ENCODE measurements around the gene BABAM2.
"Not testable (repeated sequence)": the region's sequence is repeated elsewhere in the genome, so short reads cannot be mapped to it uniquely, and the experiment has no call there.

Gene BABAM2

DNA sequence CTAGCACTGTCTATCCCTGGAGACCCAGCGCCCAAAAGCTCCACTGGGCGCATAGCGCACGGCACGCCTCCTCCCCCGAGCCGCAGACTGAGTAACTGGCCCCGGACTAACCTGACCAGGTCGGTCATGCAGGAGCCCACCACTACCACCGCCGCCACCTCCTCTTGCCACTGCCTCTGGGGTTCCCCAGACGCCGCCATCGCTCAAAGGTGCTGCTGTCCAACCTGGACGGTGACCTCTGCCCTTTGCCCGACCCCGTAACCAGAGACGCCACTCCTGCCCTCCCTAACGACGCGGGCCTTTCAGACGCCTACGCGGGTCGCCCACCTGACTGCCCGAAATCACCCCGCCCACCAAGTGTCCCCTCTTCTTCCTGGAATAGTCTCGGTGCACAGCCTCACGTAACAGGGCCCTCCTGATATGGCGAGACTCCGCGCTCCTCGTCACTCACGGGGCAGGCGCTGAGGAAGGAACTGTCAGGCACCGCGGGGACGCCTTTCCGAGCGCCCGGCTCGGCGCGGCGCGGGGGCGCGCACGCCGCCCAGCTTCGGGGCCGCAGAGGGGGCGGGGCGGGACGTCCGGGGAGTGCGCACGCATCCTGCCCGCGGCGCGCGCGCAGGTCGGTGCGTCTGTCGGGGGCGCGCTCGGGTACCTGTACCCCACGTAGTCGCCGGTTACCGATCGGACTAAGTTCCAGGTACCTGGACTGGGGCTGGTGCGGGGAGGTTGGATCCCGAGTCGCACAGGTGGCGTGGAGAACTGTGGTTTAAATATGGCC, at the start of gene BABAM2, which contains the start of gene RBKS:
Gene BABAM2, plus strand, starts transcription at position 584 of the 778 bp plus-strand sequence. CDS start 3,828 bp downstream, outside the sequence.
Gene RBKS, minus strand, starts transcription at position 242 of the 778 bp plus-strand sequence. Its CDS starts 42 bp downstream, at position 200.
- peak; percentile 88 for DNase-seq (ENCODE audit: low spot score)

DNA sequence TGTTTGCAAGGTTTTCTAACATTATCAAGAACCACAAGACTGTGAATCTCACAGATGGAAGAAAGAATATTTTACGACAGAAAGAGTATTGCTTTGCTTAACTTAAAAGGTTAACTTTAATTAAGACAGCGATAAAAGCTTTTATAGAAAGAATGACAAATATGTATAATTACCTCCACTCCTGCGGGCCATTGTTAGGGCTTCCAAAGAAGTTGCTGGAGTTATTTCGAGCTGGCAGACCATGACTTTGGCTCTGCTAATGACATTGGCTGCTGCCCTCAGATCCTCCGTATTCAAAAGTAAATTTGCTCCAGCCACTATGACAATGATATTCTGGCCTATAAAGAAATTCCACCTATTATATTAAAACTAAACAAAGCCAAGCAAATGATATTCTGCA, 47.6 kb upstream of the BABAM2 start:
- no peak for DNase-seq (ENCODE audit: low spot score)

DNA sequence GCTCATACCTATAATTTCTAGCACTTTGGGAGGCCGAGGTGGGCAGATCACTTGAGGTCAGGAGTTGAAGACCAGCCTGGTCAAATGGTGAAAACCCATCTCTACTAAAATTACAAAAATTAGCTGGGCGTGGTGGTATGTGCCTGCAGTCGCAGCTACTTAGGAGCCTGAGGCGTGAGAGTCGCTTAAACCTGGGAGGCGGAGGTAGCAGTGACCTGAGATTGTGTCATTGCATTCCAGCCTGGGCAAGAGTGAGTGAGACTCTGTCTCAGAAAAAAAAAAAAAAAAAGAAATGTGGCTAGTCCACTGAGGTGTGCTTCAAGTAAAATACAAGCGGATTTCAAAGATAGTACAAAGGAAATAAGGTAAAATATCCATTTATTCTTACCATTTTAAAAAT, 46.5 kb upstream of the BABAM2 start:
- no peak for DNase-seq (ENCODE audit: low spot score)

DNA sequence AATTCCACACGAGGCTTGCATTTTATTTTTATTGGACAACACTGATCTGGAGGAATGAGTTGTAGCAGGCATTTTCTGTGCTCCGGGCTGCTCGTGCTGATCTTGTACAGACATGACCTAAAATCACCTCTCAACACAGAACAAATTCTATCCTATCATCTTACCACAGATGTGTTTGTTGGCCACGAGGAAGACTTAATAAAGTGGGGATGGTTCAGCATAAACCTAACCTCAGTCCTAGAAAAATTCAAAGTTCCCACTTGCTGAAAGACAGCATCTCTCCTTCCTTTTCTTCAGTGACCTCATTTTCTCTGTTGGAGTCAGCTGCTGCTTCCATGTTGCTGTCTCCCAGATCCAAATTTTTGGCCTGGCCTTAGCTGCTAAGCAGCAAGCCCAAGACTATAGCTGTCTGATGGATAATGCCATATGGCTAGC, 45.7 kb upstream of the BABAM2 start:
- DNase-seq (ENCODE audit: low spot score) = no peak

DNA sequence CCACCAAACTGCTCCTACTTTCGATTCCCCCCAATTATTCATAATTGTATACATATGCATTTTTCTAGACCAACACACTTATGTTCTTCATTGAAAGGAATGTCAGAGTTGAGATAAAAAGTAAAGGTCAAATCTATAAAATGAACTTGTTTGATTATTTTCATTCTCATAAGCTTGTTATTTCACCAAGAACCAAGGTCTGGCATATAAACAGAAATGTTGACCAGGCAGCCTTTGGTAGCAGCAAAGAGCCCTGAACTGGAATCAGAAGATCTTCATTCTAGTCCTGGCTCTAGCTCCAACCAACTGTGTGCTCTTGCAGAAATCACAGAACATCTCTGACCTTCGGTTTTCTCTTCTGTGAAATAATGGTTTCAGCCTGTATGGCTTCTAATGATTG, 43.2 kb upstream of the BABAM2 start:
- no peak for DNase-seq (ENCODE audit: low spot score)

DNA sequence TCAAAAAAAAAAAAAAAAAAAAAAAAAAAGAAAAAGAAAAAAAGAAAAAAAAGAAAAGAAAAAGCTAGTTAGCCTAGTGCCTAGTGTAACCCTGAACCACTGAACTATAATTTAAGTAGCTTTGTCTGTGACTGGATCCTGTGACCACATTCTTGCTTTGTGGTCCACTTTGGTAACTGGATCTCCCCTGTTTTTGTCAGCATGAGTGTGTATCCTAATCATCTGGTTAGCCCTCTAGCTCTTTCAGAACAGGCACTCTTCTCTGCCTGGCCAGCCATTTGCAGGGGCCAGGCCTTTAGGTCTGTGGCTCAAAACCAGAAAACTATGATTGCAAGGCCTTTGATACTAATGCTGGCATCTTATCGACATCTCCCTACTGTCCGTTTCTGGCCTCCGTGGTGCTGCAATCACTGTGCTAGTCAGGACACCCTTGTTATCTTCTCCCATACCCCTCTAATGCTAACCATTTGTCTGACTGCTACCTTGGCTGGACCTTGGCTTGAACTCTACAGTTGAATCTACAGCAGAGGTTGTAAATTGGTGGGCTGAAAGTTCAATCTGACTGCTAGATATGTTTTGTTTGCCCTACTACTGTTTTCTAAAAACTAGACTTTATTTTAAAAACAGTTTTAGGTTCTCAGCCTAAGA, 40.8 kb upstream of the BABAM2 start:
- no peak for DNase-seq (ENCODE audit: low spot score)

DNA sequence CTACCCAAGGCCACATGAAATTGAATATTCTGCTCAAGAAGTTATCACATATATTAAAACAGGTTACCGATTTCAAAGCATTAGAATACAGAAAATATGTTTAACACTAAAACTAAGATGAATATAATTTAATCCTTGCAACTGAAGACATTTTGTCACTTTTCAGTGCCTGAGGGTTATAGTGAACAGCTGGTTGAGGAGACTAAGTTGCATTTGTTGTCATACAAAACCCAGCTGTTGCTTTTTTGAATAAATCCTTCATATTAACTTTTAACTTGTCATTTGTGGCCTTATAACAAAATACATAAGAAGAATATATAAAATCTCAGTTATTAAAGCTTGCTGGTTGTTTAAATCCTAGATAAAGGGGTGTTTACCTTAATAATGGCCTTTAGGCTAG, 37.8 kb upstream of the BABAM2 start:
- no peak for DNase-seq (ENCODE audit: low spot score)

DNA sequence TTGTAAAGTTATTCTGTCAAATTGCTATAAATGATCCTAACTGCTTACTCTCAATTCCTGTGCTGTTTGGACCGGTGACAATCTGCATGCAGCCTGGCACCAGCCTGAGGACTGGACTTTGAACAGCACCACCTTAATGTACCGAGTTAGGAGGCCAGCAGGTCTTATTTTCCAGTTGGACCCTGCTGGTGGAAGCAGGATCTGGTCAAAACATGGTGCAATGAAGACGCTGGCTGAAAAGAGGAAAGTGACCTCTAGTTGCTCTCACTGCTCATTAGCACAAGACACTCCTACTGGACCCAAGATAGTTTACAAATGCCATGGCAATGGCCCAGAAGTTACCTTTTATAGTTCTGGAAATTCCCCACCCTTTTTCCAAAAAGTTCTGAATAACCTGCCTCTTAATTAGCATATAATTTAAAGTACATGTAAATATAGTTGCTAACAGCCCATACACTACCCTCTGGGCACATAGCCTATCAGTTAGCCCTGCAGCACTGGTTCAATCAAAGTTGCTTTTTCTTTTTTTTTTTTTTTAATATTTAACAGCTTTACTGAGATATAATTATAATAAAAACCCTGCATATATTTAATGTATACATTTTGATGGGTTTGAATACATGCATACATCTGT, 36.2 kb upstream of the BABAM2 start:
- DNase-seq (ENCODE audit: low spot score) = no peak

DNA sequence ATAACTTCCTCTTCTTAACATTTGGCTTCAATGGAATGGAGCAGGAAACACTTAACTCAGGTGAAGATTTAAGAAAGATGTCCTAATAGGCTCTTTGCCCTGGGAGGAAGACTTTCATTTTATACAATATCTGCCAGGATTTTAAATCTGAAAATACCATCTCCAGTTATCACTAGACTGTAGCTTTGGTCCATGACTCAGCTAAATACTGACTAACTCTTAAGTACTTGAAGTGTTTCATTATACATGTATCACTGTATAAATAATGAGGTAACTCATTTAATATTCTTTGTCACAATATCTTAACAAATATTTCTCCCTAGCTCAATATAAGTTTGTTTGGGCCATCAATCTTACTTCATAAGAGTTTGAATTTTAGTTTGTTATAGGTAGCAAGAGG, 35.1 kb upstream of the BABAM2 start:
- no peak for DNase-seq (ENCODE audit: low spot score)

DNA sequence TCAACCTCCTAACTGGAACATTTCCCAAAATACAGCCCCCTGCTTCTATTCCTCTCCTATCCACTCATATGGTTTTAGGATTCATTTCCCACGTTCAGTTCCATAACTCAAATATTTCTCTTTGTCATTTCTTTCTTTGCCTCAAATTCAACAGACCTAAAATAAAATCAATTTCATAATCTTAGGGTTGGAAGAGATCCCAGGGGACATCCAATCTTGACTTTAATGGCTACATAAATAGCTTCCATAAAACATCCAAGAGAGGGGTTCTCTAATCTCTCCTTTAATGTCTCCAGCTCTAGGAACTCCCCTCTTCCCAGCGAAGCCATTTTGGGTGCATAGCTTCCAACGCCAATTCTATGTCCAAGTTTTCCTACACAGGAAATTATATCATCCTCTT, 34.1 kb upstream of the BABAM2 start:
- DNase-seq (ENCODE audit: low spot score) = no peak

DNA sequence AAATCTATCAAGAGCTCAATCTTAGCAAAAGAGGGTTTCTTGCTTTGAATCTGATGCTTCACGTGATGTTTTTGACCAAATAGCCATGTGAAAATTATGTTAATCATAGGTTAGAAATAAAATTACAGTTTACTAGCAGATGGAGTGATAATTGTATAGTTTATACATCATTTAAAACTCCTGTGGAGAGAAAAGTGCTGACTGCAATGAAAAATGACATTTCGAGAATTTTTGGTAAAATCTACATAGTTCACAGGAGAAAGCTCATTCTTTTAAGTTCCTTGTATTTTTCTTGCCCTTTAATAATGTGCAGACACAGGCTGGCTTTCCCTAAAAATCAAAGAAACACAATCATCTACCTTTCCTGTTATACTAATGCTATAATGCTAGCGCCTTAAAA, 33.6 kb upstream of the BABAM2 start:
- DNase-seq (ENCODE audit: low spot score) = no peak

DNA sequence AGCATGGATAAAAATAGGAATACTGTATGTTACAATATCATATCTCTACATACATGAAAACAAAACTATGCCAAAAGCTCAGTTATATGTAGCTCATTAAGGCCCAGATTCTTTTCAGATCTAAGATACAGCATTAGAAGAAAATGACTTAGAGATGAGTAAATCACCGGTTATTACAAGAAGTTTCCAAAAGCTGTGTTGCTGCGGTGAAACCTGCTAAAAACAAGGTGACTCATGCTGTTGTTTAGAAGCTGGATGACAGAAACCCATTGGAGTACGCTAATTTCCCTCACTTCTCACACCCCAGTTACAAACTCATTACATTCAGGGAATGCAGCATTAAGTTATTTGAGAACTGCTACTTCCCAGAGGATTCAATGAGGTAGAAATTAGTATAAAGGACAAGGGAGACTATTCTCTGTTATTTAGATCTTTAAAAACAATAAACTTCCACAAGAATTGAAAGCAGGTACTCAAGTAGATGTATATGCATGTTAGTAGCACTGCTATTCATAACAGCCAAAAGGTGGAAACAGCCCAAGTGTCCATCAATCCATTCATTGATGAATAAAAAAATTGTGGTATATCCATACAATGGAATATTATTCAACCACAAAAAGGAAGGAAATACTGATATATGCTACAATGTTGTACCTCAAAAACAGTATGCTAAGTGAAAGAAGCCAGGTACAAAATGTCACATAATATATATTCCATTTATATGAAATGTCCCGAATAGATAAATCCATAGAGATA, 32.9 kb upstream of the BABAM2 start:
- no peak for DNase-seq (ENCODE audit: low spot score)

DNA sequence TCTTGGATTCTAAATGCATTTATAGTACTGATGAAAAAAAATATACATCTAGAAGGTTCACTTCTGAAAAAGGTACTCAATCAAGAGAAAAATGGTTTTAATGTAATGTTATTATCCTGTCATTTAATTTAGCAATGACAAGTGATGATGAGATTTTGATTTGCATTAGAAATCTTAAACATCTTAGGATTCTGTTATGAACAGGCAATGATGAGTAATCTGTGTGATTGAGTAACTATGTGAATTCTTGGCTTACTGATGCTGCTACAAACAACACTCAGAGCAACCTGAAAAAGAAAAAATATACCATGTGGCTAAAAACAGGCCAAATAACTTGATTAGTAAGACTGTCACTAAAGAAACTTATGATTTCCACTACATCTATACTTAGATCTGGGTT, 30.4 kb upstream of the BABAM2 start:
- DNase-seq (ENCODE audit: low spot score) = no peak

DNA sequence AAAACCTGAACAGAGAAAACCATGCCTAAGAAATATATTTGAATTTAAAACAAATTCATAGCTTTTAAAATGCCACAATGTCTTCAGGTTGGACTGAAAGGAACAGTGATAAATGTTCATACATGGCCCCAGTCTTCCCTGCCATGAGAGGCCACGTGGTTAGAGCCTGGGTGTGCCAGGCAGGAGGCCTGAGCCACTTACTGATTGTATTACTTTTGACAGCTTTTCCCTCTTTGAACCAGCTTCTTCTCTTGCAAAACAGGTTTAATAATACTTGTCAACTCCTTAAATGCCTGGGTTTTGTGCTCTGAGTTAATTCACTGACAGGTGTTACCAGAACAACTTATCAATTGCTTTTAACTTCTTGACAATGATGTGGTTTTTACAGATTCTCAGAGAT, 27.4 kb upstream of the BABAM2 start:
- no peak for DNase-seq (ENCODE audit: low spot score)

DNA sequence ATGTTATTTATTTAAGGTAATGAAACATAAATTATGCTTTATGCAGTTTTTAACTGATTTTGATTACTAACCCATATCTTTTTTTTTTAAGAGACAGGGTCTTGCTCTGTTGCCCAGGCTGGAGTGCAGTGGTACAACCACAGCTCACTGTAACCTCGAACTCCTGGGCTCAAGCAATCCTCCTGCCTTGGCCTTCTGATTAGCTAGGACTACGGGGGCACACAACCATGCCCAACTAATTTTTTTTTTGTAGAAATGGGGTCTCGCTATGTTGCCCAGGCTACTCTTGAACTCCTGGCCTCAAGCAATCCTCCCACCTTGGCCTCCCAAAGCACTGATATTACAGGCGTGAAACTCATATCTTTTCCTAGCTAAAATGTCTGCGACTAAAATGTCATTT, 26.6 kb upstream of the BABAM2 start:
- DNase-seq (ENCODE audit: low spot score) = not testable (repeated sequence)

DNA sequence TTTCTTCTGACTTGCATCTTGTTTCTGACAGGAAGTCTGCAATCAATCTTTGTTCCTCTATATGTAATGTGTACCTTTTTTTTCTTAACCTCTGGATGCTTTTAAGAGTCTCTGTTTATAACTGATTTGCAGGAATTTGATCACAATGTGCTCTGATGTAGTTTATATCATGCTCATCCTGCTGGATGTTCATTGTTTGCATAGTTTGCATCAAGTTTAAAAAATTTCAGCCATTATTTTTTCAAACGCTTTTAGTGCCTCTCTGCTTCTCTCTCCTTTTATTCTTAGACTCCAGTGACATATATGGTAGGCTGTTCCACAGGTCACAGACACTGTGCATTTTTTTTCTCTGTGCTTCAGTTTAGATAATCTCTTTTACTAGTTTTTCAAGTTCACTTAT, 24.3 kb upstream of the BABAM2 start:
- no peak for DNase-seq (ENCODE audit: low spot score)

DNA sequence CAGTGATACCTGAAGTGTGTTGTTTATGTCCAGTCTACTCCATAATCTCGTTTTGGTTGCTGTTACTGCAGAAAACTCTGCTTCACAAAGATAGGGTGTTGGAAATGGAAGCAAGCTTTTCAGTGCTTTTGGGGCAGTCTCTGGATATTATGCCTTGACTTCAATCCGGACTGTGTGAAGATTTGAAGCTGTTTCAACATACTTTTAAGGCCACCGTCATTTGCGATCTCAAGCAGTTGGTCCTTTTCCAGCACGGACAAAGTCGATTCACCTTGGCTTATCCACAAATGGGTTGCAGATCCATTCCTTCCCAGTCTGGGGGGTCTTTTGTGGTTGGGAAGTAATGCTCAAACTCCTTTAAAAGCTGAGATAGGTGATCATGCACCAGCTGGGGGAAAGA, 20.8 kb upstream of the BABAM2 start:
- no peak for DNase-seq (ENCODE audit: low spot score)

DNA sequence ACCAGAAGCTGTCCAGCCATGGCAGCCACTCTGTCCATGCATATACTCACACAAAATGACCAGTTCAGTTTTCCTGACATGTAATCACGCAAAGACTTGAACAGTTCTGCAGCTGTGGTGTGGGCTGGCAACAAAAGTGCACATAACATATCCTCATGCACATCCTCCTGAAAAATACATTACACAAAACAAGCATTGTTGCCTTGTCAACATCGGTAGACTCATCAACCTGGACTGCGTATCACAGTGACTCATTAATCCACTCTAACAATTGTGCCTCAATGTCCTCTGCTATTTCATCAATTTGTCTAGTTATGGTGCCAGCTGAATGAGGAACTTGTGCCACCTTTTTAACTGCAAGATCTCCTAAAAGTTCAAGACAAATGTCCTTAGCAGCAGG, 19.8 kb upstream of the BABAM2 start:
- DNase-seq (ENCODE audit: low spot score) = no peak

DNA sequence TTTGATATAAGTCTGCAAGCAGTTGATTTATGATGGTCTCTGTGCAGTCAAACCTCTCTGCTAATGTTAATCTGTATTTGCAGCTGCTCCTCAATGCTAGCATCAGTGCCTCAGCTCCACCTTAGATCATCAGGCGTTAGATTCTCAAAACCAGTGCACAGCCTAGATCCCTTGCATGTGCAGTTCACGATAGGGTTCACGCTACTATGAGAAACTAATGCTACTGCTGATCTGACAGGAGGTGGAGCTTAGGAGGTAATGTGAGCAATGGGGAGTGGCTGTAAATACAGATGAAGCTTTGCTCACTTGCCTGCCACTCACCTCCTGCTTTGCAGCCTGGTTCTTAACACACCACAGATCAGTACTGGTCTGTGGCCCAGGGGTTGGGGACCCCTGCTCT, 18.7 kb upstream of the BABAM2 start:
- DNase-seq (ENCODE audit: low spot score) = no peak

DNA sequence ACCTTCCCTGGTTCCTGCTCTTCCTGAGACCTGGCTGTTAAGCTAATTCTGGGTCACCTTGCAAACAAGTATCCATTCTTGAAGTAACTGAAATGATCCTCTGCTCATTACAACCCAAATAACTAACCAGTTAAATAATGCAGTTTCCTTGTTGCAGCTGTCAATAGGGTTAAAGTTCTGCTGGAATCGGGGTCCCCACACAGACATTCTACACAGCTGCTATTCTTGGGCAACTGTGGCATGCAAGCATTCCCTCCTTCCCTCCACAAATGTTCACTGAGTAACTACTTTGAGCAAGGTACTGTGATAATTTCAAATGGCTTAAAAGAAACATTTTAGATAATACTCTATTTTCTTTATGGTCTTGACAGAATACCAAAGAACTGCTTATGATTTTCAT, 17.4 kb upstream of the BABAM2 start:
- no peak for DNase-seq (ENCODE audit: low spot score)

DNA sequence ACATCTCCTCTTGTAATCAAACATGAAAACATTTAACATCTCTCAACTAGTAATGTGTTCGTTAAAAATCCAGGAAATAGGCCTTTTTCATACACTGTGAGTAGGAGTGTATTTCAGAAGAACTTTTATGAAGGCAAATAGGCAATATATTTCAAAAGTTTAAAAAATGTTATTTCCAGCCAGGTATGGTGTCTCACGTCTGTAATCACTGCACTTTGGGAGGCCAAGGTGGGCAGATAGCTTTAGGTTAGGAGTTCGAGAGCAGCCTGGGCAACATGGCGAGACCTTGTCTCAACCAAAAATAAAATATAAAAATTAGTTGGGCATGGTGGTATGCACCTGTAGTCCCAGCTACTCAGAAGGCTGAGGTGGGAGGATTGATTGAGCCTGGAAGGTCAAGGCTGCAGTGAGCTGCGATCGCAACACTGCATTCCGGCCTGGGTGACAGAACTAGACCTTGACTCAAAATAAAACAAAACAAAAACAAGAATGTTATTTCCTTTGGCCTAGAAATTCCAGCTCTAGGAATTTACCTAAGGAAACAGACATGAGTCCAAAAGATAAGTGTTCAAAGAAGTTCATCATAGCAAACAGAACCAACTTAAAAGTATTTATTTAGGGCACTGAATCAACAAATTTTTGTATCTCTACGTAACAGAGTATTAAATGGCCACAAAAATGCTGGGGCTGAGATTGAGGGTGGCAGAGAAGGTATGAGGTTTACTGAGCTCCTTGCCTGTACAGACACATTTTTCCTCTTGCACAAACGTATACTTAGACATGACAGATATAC, 15.2 kb upstream of the BABAM2 start:
- no peak for DNase-seq (ENCODE audit: low spot score)

DNA sequence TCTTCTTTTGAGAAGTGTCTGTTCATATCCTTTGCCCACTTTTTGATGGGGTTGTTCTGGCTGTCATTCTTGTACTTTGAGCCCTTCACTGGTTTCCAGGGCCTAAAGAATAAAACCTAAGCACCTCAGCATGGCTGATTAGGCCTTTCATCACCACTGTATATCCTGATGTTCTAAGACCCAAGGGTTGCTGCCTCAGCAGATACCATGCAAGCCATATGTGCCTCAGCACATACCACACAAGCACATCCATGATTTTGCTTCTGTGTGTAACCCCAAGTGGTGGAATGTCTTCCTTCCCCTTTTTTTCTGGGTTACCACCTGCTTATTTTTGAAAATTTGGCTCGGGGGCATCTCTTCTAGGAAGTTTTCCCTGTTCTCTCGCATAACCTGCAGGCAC, 11.7 kb upstream of the BABAM2 start:
- no peak for DNase-seq (ENCODE audit: low spot score)
